Fibroblast of the conjunctiva (primary cell): ENCODE results near the gene FILIP1L.
"Not testable (repeated sequence)": the region's sequence is repeated elsewhere in the genome, so short reads cannot be mapped to it uniquely, and the experiment has no call there.

Experiments used
- DNase-seq: peaks from one replicate; pipeline ENCODE4 v3.0.0-alpha.2; 2010; ENCODE audit warnings: low read depth

Gene FILIP1L

GRCh38 chr3:100073714-100074307, 40.5 kb downstream of the FILIP1L start:
- peak; percentile 54 for DNase-seq

GRCh38 chr3:100073049-100073713, 41.1 kb downstream of the FILIP1L start:
- DNase-seq: no peak

DNA sequence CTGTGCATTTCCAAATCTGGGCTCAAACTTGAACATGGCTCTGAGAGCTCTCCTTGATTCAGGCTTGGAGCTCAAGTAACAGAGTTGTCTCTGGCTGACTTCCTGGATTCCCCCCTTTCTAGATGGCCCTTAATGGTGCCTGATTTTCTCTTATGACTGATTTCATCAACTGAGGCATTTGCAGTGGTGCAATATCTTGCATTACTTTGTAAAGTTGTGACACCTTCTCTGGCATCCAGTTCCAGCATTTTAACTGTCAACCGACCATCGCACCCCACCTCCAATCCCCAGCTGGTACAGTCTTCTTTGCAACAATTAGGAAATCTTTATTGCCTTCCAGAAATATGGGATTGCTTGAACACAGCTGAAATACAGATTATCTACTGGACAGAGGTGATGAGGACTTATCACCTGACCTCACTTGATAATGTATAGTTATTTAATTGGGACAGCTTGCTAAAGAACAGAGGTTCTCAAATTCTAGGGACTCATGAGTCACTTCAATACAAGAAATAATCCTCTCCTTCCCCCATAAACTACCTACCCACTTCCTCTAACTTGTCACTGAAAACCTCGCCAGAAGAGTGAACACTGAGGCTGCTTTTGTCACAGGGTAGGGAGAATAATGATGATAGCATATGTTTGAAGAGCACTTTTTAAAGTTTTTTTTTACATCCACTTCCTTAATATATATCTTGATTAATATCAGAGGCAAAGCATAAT, 41.8 kb downstream of the FILIP1L start:
- no peak for DNase-seq

- DNase-seq: no peak
Measured at GRCh38 chr3:100069472-100069871, 44.8 kb downstream of the FILIP1L start.

DNA sequence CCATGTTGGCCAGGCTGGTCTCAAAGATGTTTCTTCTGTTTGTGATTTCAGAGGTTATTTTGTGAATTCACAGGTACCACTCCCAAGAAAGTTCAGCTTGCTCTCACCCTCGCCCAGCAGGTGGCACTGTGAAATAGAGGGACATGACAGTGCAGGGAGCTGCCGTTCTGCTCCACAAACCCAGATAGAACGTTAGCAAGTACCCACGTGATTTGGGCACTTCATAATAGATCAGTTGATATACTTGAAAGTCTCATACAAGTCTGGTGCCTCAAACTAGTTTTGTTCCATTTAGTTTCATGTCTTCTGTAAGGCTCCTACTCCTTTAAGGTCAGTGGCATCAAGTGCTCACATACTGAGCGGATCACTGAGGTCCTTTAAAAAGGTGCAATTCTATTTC, 45.5 kb downstream of the FILIP1L start:
- peak; percentile 65 for DNase-seq

- DNase-seq: no peak
Measured at GRCh38 chr3:100067589-100067988, 46.7 kb downstream of the FILIP1L start.

- no peak for DNase-seq
Measured at GRCh38 chr3:100063929-100064461, 50.3 kb downstream of the FILIP1L start.

- no peak for DNase-seq
Measured at GRCh38 chr3:100062665-100063064, 51.6 kb downstream of the FILIP1L start.

- DNase-seq: no peak
Measured at GRCh38 chr3:100060685-100061484, 53.4 kb downstream of the FILIP1L start.

DNA sequence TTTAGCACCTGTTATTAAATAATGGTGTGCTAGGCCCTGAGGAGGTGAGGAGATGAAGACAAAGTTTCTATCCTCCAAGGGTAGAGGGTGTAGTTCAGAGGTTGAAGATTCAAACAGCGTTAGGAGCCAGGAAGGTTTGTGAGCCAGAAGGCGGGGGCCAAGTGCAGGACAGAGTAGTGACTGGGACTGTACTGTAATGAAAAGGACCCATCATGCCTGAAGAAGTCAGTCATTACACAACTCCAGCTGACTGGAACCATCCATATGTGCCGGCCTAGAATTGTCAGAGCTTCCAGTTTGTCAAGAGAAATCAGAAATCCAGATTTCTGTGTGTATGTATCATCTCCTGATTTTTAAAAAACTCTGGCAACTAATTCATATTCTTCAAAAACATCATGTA, 54.8 kb downstream of the FILIP1L start:
- no peak for DNase-seq

- no peak for DNase-seq
Measured at GRCh38 chr3:100057716-100058575, 56.4 kb downstream of the FILIP1L start.

DNA sequence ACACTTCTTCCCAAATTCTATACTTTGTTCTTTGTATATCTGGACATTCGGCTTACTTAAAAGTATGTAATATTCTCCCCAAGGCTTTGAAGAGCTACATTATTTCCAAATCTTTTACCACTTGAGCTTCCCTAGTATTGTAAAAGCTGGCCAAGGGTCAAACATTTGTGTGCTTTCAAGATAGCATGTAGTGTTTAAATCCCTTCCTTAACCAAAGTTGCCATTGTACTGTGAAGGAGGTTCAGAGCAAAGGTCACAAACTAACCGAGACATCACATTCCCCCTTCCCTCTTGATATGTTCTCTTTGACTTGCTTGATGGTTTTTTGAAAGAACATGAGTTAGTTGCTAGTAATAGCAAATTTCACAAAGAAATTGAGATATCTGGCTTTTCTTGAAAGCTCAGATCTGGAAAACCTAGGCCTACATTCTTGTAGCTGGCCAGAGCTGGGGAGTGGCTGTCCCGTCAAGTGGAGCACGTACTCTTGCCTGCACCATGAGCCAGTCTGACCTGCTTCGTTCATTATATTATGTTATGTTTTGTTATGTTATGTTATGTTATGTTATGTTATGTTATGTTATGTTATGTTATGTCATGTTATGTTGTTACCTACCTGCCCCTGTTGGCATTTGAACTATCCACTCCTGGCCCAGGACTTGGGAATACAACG, 60.2 kb downstream of the FILIP1L start:
- DNase-seq: no peak

DNA sequence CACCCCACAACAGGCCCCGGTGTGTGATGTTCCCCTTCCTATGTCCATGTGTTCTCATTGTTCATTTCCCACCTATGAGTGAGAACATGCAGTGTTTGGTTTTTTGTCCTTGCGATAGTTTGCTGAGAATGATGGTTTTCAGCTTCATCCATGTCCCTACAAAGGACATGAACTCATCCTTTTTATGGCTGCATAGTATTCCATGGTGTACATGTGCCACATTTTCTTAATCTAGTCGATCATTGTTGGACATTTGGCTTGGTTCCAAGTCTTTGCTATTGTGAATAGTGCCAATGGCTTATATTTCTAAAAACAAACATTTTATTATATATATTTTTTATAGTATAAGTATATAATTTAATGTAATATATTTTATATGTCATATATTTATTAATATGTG, 62.8 kb downstream of the FILIP1L start:
- not testable (repeated sequence) for DNase-seq

DNA sequence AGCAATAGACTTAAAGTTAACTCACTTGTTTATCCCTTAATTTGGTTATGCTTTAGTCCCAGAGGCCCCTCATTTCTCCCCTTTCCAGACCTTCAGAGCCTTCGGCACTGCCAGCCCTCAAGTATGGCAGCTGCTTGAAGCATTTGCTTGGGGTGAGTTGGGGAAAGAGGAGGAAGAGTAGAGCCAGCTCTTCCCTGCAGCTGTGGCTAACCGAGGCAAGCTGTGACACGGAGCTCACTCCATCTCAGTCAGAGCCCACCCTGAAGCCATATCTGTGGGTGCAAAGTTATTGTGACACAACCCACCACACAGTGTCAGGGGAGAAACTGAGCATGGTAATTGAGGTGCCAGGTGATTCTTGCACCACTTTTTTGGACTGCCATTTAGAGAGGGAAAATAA, 66.1 kb downstream of the FILIP1L start:
- no peak for DNase-seq

- no peak for DNase-seq
Measured at GRCh38 chr3:100047455-100048141, 66.7 kb downstream of the FILIP1L start.

DNA sequence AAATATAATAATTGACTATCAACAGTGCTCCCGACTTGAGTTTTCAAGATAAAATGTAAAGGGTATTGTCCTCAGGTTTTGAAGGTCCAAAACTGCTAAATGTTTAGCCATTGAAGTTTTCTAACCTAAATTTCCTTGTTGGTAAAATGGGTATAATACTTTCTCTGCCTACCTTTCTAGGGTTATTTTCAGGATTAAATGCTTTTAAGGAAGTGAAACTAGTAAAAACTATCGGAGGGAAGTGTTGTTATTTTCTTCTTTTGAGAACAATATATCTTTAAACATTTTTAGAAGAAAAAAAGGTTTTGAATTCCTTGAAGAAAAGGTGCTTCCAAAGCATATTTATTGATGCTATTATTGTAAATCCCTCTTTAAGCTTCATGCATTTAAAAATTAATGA, 67.3 kb downstream of the FILIP1L start:
- no peak for DNase-seq

GRCh38 chr3:100045696-100046095, 68.6 kb downstream of the FILIP1L start:
- DNase-seq: peak; percentile 91

DNA sequence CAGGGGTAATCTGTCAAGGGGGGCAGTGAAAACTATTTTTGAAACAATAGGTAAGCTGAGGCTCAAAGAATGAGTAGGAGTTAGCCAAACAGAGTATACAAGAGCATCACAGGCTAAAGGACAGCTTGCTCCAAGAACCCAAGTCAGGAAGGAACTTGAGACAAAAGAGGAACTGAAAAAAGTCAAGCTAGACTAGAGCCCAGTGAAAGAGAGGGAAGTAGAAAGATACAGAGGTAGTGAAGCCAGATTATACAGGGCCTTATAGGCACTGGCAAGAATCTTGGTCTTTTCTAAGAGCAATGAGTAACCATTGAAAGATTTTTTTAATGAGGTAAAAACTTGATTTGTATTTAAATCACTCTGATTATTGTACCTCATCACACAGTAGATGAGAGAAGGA, 69.9 kb downstream of the FILIP1L start:
- no peak for DNase-seq

- no peak for DNase-seq
Measured at GRCh38 chr3:100043271-100043670, 71.0 kb downstream of the FILIP1L start.
